Measurements from ENCODE around the gene XAGE3.
"Not testable (repeated sequence)": the region's sequence is repeated elsewhere in the genome, so short reads cannot be mapped to it uniquely, and the experiment has no call there.

The XAGE3 gene

GRCh38 chrX:52867610-52868348 lies at the start of gene XAGE3:
Gene XAGE3 (minus strand): TSS chrX:52868083. CDS start chrX:52867133, 950 bp downstream.
- no peak for DNase-seq (ENCODE audit: low spot score)

- DNase-seq (ENCODE audit: low spot score) = not testable (repeated sequence)
Measured at GRCh38 chrX:52914704-52915103, 46.8 kb upstream of the XAGE3 start.

GRCh38 chrX:52913681-52914080 lies 45.8 kb upstream of the XAGE3 start:
- not testable (repeated sequence) for DNase-seq (ENCODE audit: low spot score)

GRCh38 chrX:52909313-52909969 lies 41.6 kb upstream of the XAGE3 start:
- DNase-seq (ENCODE audit: low spot score) = not testable (repeated sequence)

GRCh38 chrX:52907900-52908299 lies 40.0 kb upstream of the XAGE3 start:
- DNase-seq (ENCODE audit: low spot score) = not testable (repeated sequence)

GRCh38 chrX:52907137-52907536 lies 39.3 kb upstream of the XAGE3 start:
- not testable (repeated sequence) for DNase-seq (ENCODE audit: low spot score)

GRCh38 chrX:52906072-52906471 lies 38.2 kb upstream of the XAGE3 start:
- not testable (repeated sequence) for DNase-seq (ENCODE audit: low spot score)

GRCh38 chrX:52905531-52905930 lies 37.6 kb upstream of the XAGE3 start:
- DNase-seq (ENCODE audit: low spot score) = not testable (repeated sequence)

GRCh38 chrX:52896855-52897709 lies 29.2 kb upstream of the XAGE3 start, which contains the start of gene FAM156B:
Gene FAM156B (plus strand): TSS chrX:52897330. CDS start chrX:52907226, 9,896 bp downstream.
- not testable (repeated sequence) for DNase-seq (ENCODE audit: low spot score)

GRCh38 chrX:52896438-52896837 lies 28.6 kb upstream of the XAGE3 start:
- not testable (repeated sequence) for DNase-seq (ENCODE audit: low spot score)

GRCh38 chrX:52888090-52888489 lies 20.2 kb upstream of the XAGE3 start:
- DNase-seq (ENCODE audit: low spot score) = not testable (repeated sequence)

- not testable (repeated sequence) for DNase-seq (ENCODE audit: low spot score)
Measured at GRCh38 chrX:52887459-52887858, 19.6 kb upstream of the XAGE3 start.

GRCh38 chrX:52876386-52876785 lies 8.5 kb upstream of the XAGE3 start:
- DNase-seq (ENCODE audit: low spot score) = not testable (repeated sequence)

- not testable (repeated sequence) for DNase-seq (ENCODE audit: low spot score)
Measured at GRCh38 chrX:52875436-52875835, 7.6 kb upstream of the XAGE3 start.

- DNase-seq (ENCODE audit: low spot score) = no peak
Measured at GRCh38 chrX:52874661-52875060, 6.8 kb upstream of the XAGE3 start.

- not testable (repeated sequence) for DNase-seq (ENCODE audit: low spot score)
Measured at GRCh38 chrX:52873825-52874224, 5.9 kb upstream of the XAGE3 start.

GRCh38 chrX:52870046-52870445 lies 2.2 kb upstream of the XAGE3 start:
- DNase-seq (ENCODE audit: low spot score) = no peak

GRCh38 chrX:52865343-52865998 lies 2.4 kb downstream of the XAGE3 start:
- DNase-seq (ENCODE audit: low spot score) = no peak

GRCh38 chrX:52856991-52857525 lies 10.8 kb downstream of the XAGE3 start:
- not testable (repeated sequence) for DNase-seq (ENCODE audit: low spot score)

GRCh38 chrX:52852110-52852860 lies 15.6 kb downstream of the XAGE3 start:
- no peak for DNase-seq (ENCODE audit: low spot score)

- not testable (repeated sequence) for DNase-seq (ENCODE audit: low spot score)
Measured at GRCh38 chrX:52843619-52844018, 24.3 kb downstream of the XAGE3 start.
